Loucy (cell line): ENCODE data around the gene KRR1.

Source experiments
- EZH2phosphoT487 ChIP-seq: fragments of 200-600 bp; IDR thresholded peaks from 2 replicates; pipeline ENCODE4 v1.6.1; 2018; ENCODE audit warnings: antibody characterized with exemption, mild to moderate bottlenecking, moderate library complexity, borderline replicate concordance
- TF ChIP-seq, protein P1 (sequence below): fragments of 200-600 bp; sonication (generic); conservative IDR thresholded peaks from 2 replicates; pipeline ENCODE4 v1.5.1; 2014; ENCODE audit warnings: mild to moderate bottlenecking, antibody characterized with exemption, low read length

DNA sequence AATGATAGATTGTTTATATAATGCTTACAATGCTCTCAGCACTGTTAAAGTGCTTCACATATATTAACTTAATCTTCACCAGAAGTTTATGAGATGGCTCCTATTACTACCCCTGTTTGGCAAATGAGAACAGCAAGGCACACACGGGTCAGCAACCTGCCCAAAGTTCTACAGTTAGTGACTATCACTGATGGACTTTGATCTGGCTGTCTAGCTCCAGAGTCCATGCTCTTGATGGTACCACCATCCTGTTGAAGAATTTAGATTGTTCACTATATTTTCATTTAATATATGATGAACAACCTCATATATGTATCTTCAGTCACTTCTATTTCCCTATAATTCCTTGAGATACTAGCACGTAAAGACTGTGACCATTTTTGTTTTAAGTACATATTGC is 20.2 kb downstream of the KRR1 start:
- TF ChIP-seq, protein P1, sequence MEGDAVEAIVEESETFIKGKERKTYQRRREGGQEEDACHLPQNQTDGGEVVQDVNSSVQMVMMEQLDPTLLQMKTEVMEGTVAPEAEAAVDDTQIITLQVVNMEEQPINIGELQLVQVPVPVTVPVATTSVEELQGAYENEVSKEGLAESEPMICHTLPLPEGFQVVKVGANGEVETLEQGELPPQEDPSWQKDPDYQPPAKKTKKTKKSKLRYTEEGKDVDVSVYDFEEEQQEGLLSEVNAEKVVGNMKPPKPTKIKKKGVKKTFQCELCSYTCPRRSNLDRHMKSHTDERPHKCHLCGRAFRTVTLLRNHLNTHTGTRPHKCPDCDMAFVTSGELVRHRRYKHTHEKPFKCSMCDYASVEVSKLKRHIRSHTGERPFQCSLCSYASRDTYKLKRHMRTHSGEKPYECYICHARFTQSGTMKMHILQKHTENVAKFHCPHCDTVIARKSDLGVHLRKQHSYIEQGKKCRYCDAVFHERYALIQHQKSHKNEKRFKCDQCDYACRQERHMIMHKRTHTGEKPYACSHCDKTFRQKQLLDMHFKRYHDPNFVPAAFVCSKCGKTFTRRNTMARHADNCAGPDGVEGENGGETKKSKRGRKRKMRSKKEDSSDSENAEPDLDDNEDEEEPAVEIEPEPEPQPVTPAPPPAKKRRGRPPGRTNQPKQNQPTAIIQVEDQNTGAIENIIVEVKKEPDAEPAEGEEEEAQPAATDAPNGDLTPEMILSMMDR = no peak
- no peak for TF ChIP-seq EZH2phosphoT487
